K562 (cell line): ENCODE results near the gene ATE1. TPM values are rescaled to one million over a fixed set of nuclear protein-coding genes. Genes with fewer than 3 reads are reported as not detected.

Experiments
- HNRNPLL ChIP-seq: fragments of 200-400 bp; formaldehyde crosslinking; IDR thresholded peaks from 2 replicates; pipeline ENCODE4 v1.6.1; 2017; ENCODE audit warnings: low read length, low read depth, mild to moderate bottlenecking; ENCODE audit not compliant: poor library complexity, severe bottlenecking
- polyA plus RNA-seq, 8 experiments: library from polyadenylated mRNA; depleted of rRNA in 4 of 8; stranded (reverse) in 5 of 8; unstranded in 3 of 8; fragments of >200 nt; fragmentation: Nextera tagmentation in 2 of 8; fragmentation: Illumina TruSeq in 1 of 8; extraction: Ambion mirVana in 2 of 8; extraction: Trizol in 1 of 8; gene quantifications; 2 replicates each; pipeline versions ENCODE4 v1.2.1 to v1.2.3, GENCODE V29; 2011 to 2014; ENCODE audit warnings: inconsistent platforms in 1 of 8, missing spikeins in 1 of 8
- total RNA-seq, 7 experiments: library from RNA; depleted of rRNA in 6 of 7; stranded (reverse); fragments of >200 nt in 6 of 7; fragmentation: Illumina TruSeq in 2 of 7; extraction: Trizol in 2 of 7; gene quantifications; 2 replicates each; pipeline versions ENCODE4 v1.2.1 to v1.2.3, GENCODE V29; 2011 to 2021; ENCODE audit warnings: low replicate concordance in 1 of 7
- TF ChIP-seq, protein P1 (sequence below), 2 experiments: fragments of 450-650 bp; formaldehyde crosslinking in 1 of 2; IDR thresholded peaks; 2 replicates each; pipeline versions ENCODE4 v1.4.0 to v1.6.1; 2014 to 2020; ENCODE audit warnings: mild to moderate bottlenecking in 2 of 2, borderline replicate concordance in 1 of 2, low read depth in 1 of 2
- TF ChIP-seq, protein P2 (sequence below): fragments of 250-450 bp; sonication (Bioruptor Pico); IDR thresholded peaks from 2 replicates; pipeline ENCODE4 v1.8.0; 2022; ENCODE audit warnings: moderate library complexity, mild to moderate bottlenecking, inconsistent platforms

The ATE1 gene
- total and polyA plus RNA-seq, 9 of the 15 experiments (the other 6 are each of a cell fraction or from before 2014, with no cell fraction given), result 3.0 to 14.2 (median 8.8) TPM

DNA sequence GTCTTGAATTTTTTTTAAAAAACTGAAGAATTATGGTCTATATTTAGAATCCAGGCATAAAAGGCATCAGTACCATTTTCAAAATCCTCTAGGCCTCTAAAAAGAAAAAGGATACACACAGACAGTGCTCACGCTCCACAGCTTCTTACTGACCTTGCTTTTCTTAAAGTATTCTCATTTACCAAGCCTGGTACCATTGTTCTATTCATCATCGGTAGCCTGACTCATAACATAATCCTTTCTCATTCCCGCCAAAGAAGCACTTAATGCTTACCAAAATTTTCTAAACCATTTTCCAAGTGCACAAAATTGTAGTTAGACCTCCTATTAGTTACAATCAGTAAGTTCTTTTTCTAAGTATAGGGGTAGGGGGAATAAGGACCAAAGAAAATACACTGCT is 54.6 kb downstream of the ATE1 start (continued):
- TF ChIP-seq, protein P1, sequence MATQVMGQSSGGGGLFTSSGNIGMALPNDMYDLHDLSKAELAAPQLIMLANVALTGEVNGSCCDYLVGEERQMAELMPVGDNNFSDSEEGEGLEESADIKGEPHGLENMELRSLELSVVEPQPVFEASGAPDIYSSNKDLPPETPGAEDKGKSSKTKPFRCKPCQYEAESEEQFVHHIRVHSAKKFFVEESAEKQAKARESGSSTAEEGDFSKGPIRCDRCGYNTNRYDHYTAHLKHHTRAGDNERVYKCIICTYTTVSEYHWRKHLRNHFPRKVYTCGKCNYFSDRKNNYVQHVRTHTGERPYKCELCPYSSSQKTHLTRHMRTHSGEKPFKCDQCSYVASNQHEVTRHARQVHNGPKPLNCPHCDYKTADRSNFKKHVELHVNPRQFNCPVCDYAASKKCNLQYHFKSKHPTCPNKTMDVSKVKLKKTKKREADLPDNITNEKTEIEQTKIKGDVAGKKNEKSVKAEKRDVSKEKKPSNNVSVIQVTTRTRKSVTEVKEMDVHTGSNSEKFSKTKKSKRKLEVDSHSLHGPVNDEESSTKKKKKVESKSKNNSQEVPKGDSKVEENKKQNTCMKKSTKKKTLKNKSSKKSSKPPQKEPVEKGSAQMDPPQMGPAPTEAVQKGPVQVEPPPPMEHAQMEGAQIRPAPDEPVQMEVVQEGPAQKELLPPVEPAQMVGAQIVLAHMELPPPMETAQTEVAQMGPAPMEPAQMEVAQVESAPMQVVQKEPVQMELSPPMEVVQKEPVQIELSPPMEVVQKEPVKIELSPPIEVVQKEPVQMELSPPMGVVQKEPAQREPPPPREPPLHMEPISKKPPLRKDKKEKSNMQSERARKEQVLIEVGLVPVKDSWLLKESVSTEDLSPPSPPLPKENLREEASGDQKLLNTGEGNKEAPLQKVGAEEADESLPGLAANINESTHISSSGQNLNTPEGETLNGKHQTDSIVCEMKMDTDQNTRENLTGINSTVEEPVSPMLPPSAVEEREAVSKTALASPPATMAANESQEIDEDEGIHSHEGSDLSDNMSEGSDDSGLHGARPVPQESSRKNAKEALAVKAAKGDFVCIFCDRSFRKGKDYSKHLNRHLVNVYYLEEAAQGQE (IDR thresholded peaks at IDR 0.05; ENCODE audit: borderline replicate concordance), result no peak
- TF ChIP-seq, protein P1 (CRISPR knock-in tag; IDR thresholded peaks at IDR 0.05; ENCODE audit: low read depth), result no peak
- TF ChIP-seq HNRNPLL, result no peak
- TF ChIP-seq, protein P2, sequence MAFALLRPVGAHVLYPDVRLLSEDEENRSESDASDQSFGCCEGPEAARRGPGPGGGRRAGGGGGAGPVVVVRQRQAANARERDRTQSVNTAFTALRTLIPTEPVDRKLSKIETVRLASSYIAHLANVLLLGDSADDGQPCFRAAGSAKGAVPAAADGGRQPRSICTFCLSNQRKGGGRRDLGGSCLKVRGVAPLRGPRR (CRISPR knock-in tag), result no peak
